BLaER1 (cell line): ENCODE measurements around the gene REXO1.

Source experiments
- H3K27ac ChIP-seq: shearing (Covaris generic); formaldehyde crosslinking; 2 replicates; pipeline ENCODE4 v1.8.1; 2022
- H3K27me3 ChIP-seq: shearing (Covaris generic); formaldehyde crosslinking; 2 replicates; pipeline ENCODE4 v1.8.1; 2022
- H3K36me3 ChIP-seq: shearing (Covaris generic); formaldehyde crosslinking; 2 replicates; pipeline ENCODE4 v1.8.1; 2022
- H3K4me1 ChIP-seq: shearing (Covaris generic); formaldehyde crosslinking; 2 replicates; pipeline ENCODE4 v1.8.1; 2022
- H3K4me2 ChIP-seq: shearing (Covaris generic); formaldehyde crosslinking; 2 replicates; pipeline ENCODE4 v1.8.1; 2022
- H3K4me3 ChIP-seq: shearing (Covaris generic); formaldehyde crosslinking; 2 replicates; pipeline ENCODE4 v1.8.1; 2022
- H3K9ac ChIP-seq: shearing (Covaris generic); formaldehyde crosslinking; 2 replicates; pipeline ENCODE4 v1.8.1; 2022
- H3K9me3 ChIP-seq: shearing (Covaris generic); formaldehyde crosslinking; 2 replicates; pipeline ENCODE4 v1.8.1; 2022
- H4K20me1 ChIP-seq: shearing (Covaris generic); formaldehyde crosslinking; 2 replicates; pipeline ENCODE4 v1.8.1; 2022
- Cebpa-rat ChIP-seq: shearing (Covaris generic); IDR thresholded peaks from 2 replicates; pipeline ENCODE4 v1.8.1; 2022

Gene REXO1

GRCh38 chr19:1770866-1771576, 77.3 kb downstream of the REXO1 start:
- H3K4me1 ChIP-seq = peaks cover 49% of the 10 kb centered on the region
- no peak overlapping the region for H3K4me3 ChIP-seq

GRCh38 chr19:1769645-1769985, 78.7 kb downstream of the REXO1 start:
- H3K4me3 ChIP-seq = no peak overlapping the region
- H3K27me3 ChIP-seq = peaks cover 97% of the 10 kb centered on the region
- H3K36me3 ChIP-seq = no peaks in the 10 kb centered on the region
- H3K9ac ChIP-seq = no peak overlapping the region
- H4K20me1 ChIP-seq = peaks cover 14% of the 10 kb centered on the region
- TF ChIP-seq Cebpa-rat = no peak
- no peak overlapping the region for H3K27ac ChIP-seq
- no peak overlapping the region for H3K4me2 ChIP-seq
- H3K9me3 ChIP-seq = peaks cover 29% of the 10 kb centered on the region
- H3K4me1 ChIP-seq = peaks cover 50% of the 10 kb centered on the region

More at GRCh38 chr19:1770866-1771576, 77.3 kb downstream of the REXO1 start:
- Histone ChIP-seq H3K27ac (no peak overlapping the region), H3K27me3 (peaks cover 97% of the 10 kb centered on the region), H3K36me3 (no peaks in the 10 kb centered on the region), H4K20me1 (peaks cover 3% of the 10 kb centered on the region), H3K9me3 (peaks cover 38% of the 10 kb centered on the region), H3K4me2 (no peak overlapping the region), H3K9ac (no peak overlapping the region)
- TF ChIP-seq Cebpa-rat = no peak

- no peak overlapping the region for H3K4me2 ChIP-seq
- H3K4me3 ChIP-seq = no peak overlapping the region
- peaks cover 14% of the 10 kb centered on the region for H4K20me1 ChIP-seq
- no peak overlapping the region for H3K9ac ChIP-seq
- no peak overlapping the region for H3K27ac ChIP-seq
- peaks cover 97% of the 10 kb centered on the region for H3K27me3 ChIP-seq
- no peak for TF ChIP-seq Cebpa-rat
- H3K4me1 ChIP-seq = peaks cover 49% of the 10 kb centered on the region
- H3K36me3 ChIP-seq = no peaks in the 10 kb centered on the region
- peaks cover 28% of the 10 kb centered on the region for H3K9me3 ChIP-seq
Observed at GRCh38 chr19:1768918-1769644, 79.2 kb downstream of the REXO1 start.

- Histone ChIP-seq H4K20me1 (peaks cover 21% of the 10 kb centered on the region), H3K27me3 (peaks cover 97% of the 10 kb centered on the region)
Observed at GRCh38 chr19:1768248-1768647, 80.0 kb downstream of the REXO1 start.

GRCh38 chr19:1767464-1767933, 80.8 kb downstream of the REXO1 start:
- Histone ChIP-seq H3K9me3 (peaks cover 28% of the 10 kb centered on the region), H3K9ac (no peak overlapping the region), H3K27me3 (peaks cover 97% of the 10 kb centered on the region), H3K27ac (no peak overlapping the region), H3K36me3 (no peaks in the 10 kb centered on the region), H3K4me1 (peaks cover 38% of the 10 kb centered on the region), H3K4me3 (peak overlapping the region; percentile 31; the same call in 1 of the 2 replicates), H4K20me1 (peaks cover 29% of the 10 kb centered on the region), H3K4me2 (peak overlapping the region; percentile 84)
- TF ChIP-seq Cebpa-rat = no peak

More at GRCh38 chr19:1768248-1768647, 80.0 kb downstream of the REXO1 start:
- H3K9ac ChIP-seq = no peak overlapping the region
- H3K4me1 ChIP-seq = peaks cover 43% of the 10 kb centered on the region
- peaks cover 28% of the 10 kb centered on the region for H3K9me3 ChIP-seq
- no peak overlapping the region for H3K27ac ChIP-seq
- H3K36me3 ChIP-seq = no peaks in the 10 kb centered on the region
- peak overlapping the region; percentile 84 for H3K4me2 ChIP-seq
- no peak for TF ChIP-seq Cebpa-rat
- no peak overlapping the region for H3K4me3 ChIP-seq

- Histone ChIP-seq H3K4me3 (peak overlapping the region; percentile 31; the same call in 1 of the 2 replicates), H3K4me1 (peaks cover 38% of the 10 kb centered on the region), H3K27me3 (peaks cover 97% of the 10 kb centered on the region), H4K20me1 (peaks cover 35% of the 10 kb centered on the region), H3K9me3 (peaks cover 23% of the 10 kb centered on the region), H3K9ac (no peak overlapping the region), H3K36me3 (no peaks in the 10 kb centered on the region), H3K4me2 (peak overlapping the region; percentile 84), H3K27ac (no peak overlapping the region; the same call in 1 of the 2 replicates)
- TF ChIP-seq Cebpa-rat = no peak
Observed at GRCh38 chr19:1766800-1767352, 81.4 kb downstream of the REXO1 start.

GRCh38 chr19:1765904-1766799, 82.1 kb downstream of the REXO1 start:
- Histone ChIP-seq H3K4me3 (peak overlapping the region; percentile 31; the same call in 1 of the 2 replicates), H4K20me1 (peaks cover 42% of the 10 kb centered on the region), H3K9me3 (peaks cover 16% of the 10 kb centered on the region), H3K9ac (no peak overlapping the region), H3K36me3 (no peaks in the 10 kb centered on the region), H3K4me1 (peaks cover 42% of the 10 kb centered on the region), H3K27ac (no peak overlapping the region), H3K27me3 (peaks cover 98% of the 10 kb centered on the region), H3K4me2 (peak overlapping the region; percentile 84)
- TF ChIP-seq Cebpa-rat = no peak
